ENCODE data around the gene C1orf116. TPM values are rescaled to one million over a fixed set of nuclear protein-coding genes. Genes with fewer than 3 reads are reported as not detected.

The C1orf116 gene
- total RNA-seq, 1 donor from 2014 or later: not detected

- DNase-seq (ENCODE audit: low read depth in 2 of 2): no peak
Observed at GRCh38 chr1:207020709-207021107, 11.8 kb downstream of the C1orf116 start.

DNA sequence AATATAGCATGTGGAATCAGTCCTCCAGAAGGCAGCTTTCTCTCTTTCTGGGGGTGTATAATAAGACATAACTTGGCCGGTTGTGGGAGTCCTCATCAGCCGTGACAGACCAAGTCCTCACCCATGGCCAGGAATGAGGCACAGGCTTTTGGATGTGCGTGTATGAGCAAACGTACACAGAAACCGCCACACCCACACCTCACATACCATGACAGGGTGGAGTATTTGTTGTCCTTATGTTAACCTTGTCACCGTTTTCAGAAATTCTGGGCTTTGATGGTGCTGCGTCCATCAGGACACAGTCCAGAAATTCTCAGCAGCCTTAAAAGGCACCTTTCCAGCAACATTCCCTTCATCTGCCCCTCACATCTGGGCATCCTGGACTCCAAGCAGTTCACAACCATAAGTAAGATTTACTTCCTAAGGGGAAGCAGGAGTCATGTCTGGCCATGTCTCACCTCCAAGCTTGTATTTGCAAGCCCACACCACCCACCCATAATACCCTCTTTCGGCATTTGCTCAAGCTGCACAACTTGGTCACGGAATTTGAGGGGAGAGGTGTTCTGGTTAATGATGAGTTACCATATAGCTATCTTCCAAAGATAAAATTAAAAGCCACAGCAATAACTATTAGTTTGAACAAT is 12.4 kb downstream of the C1orf116 start:
- DNase-seq (ENCODE audit: low read depth in 2 of 2): no peak

- no peak for DNase-seq (ENCODE audit: low read depth in 2 of 2)
Observed at GRCh38 chr1:207019661-207020060, 12.9 kb downstream of the C1orf116 start.

GRCh38 chr1:207019161-207019560 is 13.4 kb downstream of the C1orf116 start:
- no peak for DNase-seq (ENCODE audit: low read depth in 2 of 2)

DNA sequence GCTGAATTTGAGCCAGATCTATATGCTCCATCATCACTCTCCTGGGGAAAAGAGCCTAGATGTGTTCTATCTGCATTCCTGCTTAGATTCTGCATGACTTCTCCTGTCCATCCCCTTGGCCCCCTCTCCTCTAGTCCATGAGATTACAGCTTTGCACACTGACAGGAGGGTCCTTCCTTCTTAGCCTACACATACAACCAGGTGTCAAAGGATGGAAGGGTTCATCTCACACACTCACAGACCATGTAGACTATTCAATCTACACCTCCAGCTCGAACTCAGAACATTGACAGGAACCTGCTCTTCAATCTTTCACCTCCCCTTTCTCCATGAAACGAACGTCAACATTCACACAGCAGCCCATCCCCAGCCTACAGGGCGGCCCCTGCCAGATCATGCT is 13.8 kb downstream of the C1orf116 start:
- no peak for DNase-seq (ENCODE audit: low read depth in 2 of 2)

- no peak for DNase-seq (ENCODE audit: low read depth in 2 of 2)
Observed at GRCh38 chr1:207017615-207018559, 14.7 kb downstream of the C1orf116 start.

DNA sequence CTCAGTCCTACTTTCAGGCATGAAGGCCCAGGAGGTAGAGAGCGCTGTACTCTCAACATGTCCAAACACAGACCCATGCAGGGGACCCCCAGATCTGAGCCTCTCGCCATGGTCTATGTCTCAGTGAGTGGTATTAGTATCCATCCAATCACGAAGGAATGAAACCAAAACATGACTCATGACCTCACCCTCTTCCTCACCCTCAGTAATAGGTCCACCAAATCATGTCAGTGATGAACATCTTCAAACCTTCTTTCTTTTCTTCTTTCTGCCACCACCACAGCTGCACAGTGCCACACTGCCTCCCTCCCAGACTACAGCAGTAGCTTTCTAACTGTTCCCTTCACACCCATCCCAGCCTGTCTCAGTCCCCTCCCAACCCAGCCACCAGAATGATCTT is 16.8 kb downstream of the C1orf116 start:
- no peak for DNase-seq (ENCODE audit: low read depth in 2 of 2)

GRCh38 chr1:207014728-207015127 is 17.8 kb downstream of the C1orf116 start:
- no peak for DNase-seq (ENCODE audit: low read depth in 2 of 2)

DNA sequence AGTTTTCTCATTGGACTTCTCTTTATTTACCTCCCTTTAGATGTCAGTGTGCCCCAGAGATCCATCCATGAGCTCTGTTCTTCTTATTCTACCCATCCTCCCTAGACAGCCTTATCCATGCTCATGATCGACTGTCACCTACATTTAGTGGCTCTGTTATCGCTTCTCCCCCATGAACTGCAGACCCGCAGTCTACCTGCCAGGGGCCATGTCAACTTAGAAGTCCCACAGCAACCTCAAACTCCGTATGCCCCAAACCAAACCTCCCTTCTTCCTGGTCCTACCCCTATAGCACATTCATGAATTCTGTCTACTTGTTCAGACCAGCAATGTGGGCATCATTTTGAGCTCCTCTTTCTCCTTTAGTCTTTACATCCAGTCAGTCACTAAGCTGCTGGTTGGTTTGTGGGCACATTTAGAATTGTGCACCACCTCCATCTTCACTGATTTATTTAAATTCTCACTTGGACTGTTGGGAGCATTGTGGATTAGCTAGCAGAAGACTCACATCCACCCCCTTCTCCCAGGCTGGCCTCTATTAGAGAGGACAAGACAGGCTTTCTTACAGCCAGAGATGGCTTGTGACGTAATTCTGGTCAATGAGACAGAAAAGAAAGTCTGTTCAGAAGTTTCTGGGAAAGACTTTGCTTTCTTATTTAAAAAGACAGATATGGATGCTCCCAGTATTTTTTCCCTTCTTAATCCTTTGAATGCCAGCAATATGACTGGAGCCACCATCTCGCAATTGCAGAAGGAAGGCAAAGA is 19.1 kb downstream of the C1orf116 start:
- no peak for DNase-seq (ENCODE audit: low read depth in 2 of 2)

DNA sequence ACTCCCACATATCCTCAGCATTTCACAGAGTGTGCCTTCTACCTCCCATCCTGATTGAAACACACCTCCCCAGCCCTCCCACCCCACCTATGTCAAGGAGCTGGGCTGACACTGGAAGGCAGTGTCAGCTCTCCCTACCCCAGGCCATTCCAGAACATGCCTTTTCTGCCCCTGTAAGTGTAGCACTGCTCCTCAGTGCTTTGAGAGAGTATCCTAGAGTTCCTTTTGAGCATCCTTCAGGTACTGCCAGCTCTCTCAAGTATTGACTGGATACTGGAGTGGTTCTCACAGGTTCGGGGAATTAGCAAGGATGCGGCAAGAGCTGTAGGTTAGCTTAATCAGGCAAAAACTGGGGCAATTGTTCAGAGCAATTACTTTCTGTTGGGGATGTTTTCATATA is 21.8 kb downstream of the C1orf116 start:
- no peak for DNase-seq (ENCODE audit: low read depth in 2 of 2)

- no peak for DNase-seq (ENCODE audit: low read depth in 2 of 2)
Observed at GRCh38 chr1:207009945-207010344, 22.6 kb downstream of the C1orf116 start.

- no peak for DNase-seq (ENCODE audit: low read depth in 2 of 2)
Observed at GRCh38 chr1:207009182-207009850, 23.2 kb downstream of the C1orf116 start.

- no peak for DNase-seq (ENCODE audit: low read depth in 2 of 2)
Observed at GRCh38 chr1:207007352-207008033, 25.1 kb downstream of the C1orf116 start.

DNA sequence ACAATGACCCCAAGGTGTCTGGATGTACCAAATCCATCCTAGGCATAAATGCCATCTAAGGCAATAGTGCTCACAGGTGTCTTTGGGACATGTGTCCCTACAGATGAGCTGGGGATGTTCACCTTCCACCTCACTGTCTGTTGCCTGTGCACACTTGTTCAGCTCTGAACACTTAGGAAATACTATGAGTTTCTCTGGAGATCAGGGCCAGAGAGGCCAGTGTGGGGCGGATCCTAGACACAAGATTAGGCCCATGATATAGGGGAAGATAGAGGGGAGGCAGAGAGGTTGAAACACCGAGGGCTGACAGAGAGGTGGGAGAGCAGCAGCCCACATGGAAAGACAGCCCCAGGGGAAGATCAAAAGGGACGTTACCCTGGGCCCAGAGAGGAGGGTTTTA is 25.6 kb downstream of the C1orf116 start:
- DNase-seq (ENCODE audit: low read depth in 2 of 2): no peak

- DNase-seq (ENCODE audit: low read depth in 2 of 2): no peak
Observed at GRCh38 chr1:207006083-207006482, 26.5 kb downstream of the C1orf116 start.

DNA sequence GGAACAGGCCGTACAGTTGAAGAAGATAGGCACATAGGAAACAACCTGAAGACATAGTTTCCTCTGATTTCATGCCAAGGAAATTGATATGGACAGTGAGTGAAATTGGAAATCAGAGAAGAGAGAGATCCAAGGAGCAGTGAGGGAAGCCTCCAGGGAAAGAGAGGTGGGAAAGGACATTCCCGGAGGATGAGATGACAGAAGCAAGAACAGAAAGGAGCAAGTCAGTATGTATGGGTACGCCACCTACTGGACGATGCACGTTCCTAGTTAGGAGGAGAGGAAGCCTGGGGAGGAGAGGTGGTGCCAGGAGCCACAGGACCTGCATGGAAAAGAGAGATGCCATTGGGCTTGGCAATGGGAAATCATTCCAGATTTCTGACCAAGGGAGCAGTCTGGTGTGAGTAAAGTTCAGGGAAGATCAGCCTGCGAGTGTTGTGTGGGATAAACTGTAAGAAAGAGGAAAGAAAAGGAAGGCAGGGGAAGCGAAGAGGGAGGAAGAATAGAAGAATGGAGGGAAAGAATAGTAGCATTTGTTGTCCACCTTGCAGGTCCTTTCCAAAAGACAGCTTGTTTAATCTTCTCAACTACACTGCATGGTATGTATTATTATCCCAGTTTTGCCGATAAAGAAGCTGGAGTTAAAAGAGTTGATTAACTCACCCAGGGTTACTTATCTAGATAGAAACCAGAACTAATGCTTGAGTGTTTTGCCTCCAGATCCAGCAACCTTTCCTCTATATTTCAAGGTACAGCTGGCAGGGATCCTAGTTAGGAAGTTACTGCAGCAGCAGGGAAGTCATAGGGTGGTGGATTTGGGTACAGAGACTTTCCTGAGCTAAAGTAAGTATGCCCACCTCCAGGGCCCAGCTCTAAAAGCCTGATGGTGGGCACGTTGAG is 27.4 kb downstream of the C1orf116 start:
- peak; percentile 18 to 54 for DNase-seq (ENCODE audit: low read depth in 2 of 2)

DNA sequence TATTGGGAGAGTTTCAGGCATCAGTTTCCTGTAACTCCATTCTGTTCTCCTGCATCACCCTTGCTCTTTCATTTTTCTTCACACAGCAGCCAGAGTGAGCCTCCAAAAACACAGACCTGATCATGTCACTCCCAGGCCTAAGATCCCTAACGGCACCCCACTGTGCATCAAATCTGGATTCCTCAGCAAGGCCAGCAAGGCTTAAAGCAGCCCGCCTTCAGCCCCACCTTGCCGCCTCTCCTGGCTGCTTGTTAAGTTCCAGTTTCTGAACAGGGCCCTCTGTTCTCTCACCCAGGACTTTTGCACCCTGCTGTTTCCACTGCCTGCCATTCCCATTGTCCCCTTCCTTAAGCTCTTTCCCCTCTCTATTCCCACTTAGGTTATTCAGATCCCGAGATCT is 29.3 kb downstream of the C1orf116 start:
- DNase-seq (ENCODE audit: low read depth in 2 of 2): no peak

- no peak for DNase-seq (ENCODE audit: low read depth in 2 of 2)
Observed at GRCh38 chr1:207002724-207003146, 29.8 kb downstream of the C1orf116 start.

DNA sequence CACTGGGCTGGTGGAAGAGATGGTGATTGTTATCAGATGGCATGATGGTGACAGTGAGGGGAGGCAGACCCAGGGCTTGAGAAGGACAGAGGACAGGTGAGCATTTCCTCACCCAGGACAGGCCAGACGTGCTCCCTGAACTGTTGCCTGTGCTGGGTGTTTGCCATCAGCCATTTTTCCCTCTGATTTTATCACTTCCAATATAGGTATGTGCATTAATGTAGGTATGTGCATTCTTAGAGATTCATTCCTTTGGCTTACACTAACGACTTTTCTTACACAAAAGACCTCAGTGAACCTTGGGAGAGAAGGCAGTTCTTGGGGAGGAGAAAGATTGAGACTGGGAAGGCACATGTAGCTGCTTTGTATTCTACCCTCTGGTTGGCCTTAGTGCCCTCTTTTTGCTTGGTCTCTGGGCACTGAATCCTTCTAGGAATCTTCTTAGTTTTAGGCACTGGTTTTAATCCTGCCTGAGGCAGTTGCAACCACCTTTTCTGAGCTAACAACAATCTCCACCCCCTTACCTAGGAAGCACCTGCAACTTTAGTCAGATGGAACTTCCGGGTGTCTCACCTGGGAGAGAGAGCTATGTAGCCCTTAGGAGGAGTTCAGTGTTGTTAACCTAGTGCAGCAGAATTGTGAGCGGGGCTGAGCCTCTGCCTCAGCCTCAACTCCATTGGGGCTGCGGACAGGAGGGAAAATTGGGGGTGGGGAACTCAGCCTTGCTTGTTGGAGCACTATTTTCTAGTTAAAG is 30.9 kb downstream of the C1orf116 start:
- no peak for DNase-seq (ENCODE audit: low read depth in 2 of 2)
